SK-N-SH (cell line): ENCODE measurements around the gene MYCBP. TPM values are rescaled to one million over a fixed set of nuclear protein-coding genes. Genes with fewer than 3 reads are reported as not detected.

Experiments
- CTCF ChIA-PET: fragments of 300-600, 350-600 bp; formaldehyde crosslinking; extraction: SDS; loops from one replicate; lab custom pipeline; 2021; lab: Yijun Ruan, JAX
- POLR2A ChIA-PET: fragments of 350-600 bp; sonication (Branson Sonifier 250); formaldehyde crosslinking; extraction: SDS; loops from one replicate; lab custom pipeline; 2020; ENCODE audit warnings: antibody characterized with exemption, inconsistent platforms; lab: Yijun Ruan, JAX
- DNase-seq: peaks from one replicate; pipeline ENCODE4 v3.0.0; 2012
- H2AFZ ChIP-seq: fragments of 200-600 bp; sonication (generic); 2 replicates; pipeline ENCODE4 v1.8.1; 2016; ENCODE audit warnings: antibody characterized with exemption, mild to moderate bottlenecking, low read depth
- H3F3A ChIP-seq: fragments of 200-600 bp; sonication (generic); replicated peaks from 2 replicates; pipeline ENCODE3; 2016; ENCODE audit warnings: antibody characterized with exemption, mild to moderate bottlenecking; ENCODE audit not compliant: insufficient read depth
- H3K27ac ChIP-seq, 2 experiments: fragments of 200-500 bp in 1 of 2; fragments of 200-600 bp in 1 of 2; sonication (Bioruptor generic) in 1 of 2; sonication (generic), shearing (Covaris generic) in 1 of 2; 2 replicates each; pipeline versions ENCODE4 v1.5.1 to v1.6.1; 2014 to 2016; ENCODE audit warnings: low read depth in 2 of 2, inconsistent platforms in 1 of 2, low read length in 1 of 2, mild to moderate bottlenecking in 1 of 2, mixed read lengths in 1 of 2
- H3K27me3 ChIP-seq: fragments of 200-600 bp; sonication (generic), shearing (Covaris generic); 2 replicates; pipeline ENCODE4 v1.6.1; 2016; ENCODE audit warnings: mixed run types; ENCODE audit not compliant: insufficient read depth
- H3K36me3 ChIP-seq, 2 experiments: fragments of 200-500 bp in 1 of 2; fragments of 200-600 bp in 1 of 2; sonication (Bioruptor generic) in 1 of 2; sonication (generic) in 1 of 2; replicated peaks in 1 of 2; 2 replicates each; pipeline versions ENCODE3 to v1.5.1; 2014 to 2016; ENCODE audit warnings: low read length in 1 of 2, mild to moderate bottlenecking in 1 of 2; ENCODE audit not compliant: insufficient read depth in 2 of 2, control insufficient read depth in 1 of 2
- H3K4me1 ChIP-seq, 2 experiments: fragments of 200-500 bp in 1 of 2; fragments of 200-600 bp in 1 of 2; sonication (Bioruptor generic) in 1 of 2; sonication (generic), shearing (Covaris generic) in 1 of 2; 2 replicates each; pipeline versions ENCODE4 v1.5.1 to v1.6.1; 2014 to 2016; ENCODE audit warnings: low read depth in 1 of 2, low read length in 1 of 2, mixed run types in 1 of 2; ENCODE audit not compliant: insufficient read depth in 2 of 2, control insufficient read depth in 1 of 2
- H3K4me2 ChIP-seq: fragments of 200-600 bp; sonication (generic), shearing (Covaris generic); 2 replicates; pipeline ENCODE4 v1.6.1; 2017; ENCODE audit warnings: mixed run types
- H3K4me3 ChIP-seq, 2 experiments: fragments of 200-500 bp in 1 of 2; fragments of 200-600 bp in 1 of 2; sonication (Bioruptor generic) in 1 of 2; sonication (generic), shearing (Covaris generic) in 1 of 2; 2 replicates each; pipeline versions ENCODE4 v1.5.1 to v1.8.1; 2014 to 2016; ENCODE audit warnings: low read depth in 2 of 2, inconsistent platforms in 1 of 2, low read length in 1 of 2, mild to moderate bottlenecking in 1 of 2, mixed read lengths in 1 of 2, moderate library complexity in 1 of 2
- H3K79me2 ChIP-seq: fragments of 200-600 bp; sonication (generic); 2 replicates; pipeline ENCODE4 v1.8.1; 2017; ENCODE audit warnings: mild to moderate bottlenecking; ENCODE audit not compliant: insufficient read depth
- H3K9ac ChIP-seq: fragments of 200-600 bp; sonication (generic); 2 replicates; pipeline ENCODE4 v1.6.1; 2017; ENCODE audit warnings: mixed run types
- H3K9me2 ChIP-seq: fragments of 200-600 bp; sonication (generic); 2 replicates; pipeline ENCODE4 v1.6.1; 2017; ENCODE audit warnings: mixed run types
- H3K9me3 ChIP-seq: fragments of 200-600 bp; sonication (generic); 2 replicates; pipeline ENCODE4 v1.6.1; 2017; ENCODE audit warnings: mixed run types, mild to moderate bottlenecking, moderate library complexity
- H4K20me1 ChIP-seq: fragments of 200-600 bp; sonication (generic); 2 replicates; pipeline ENCODE4 v1.6.1; 2017; ENCODE audit warnings: mild to moderate bottlenecking, mixed run types; ENCODE audit not compliant: insufficient read depth
- ELF1 ChIP-seq: IDR thresholded peaks from 2 replicates; pipeline ENCODE4 v1.4.0; 2012
- EP300 ChIP-seq, 2 experiments: IDR thresholded peaks; 2 replicates each; pipeline versions ENCODE4 v1.4.0 to v1.6.1; 2012; ENCODE audit warnings: borderline replicate concordance in 1 of 2, low read depth in 1 of 2, low read length in 1 of 2
- EZH2phosphoT487 ChIP-seq: fragments of 200-600 bp; sonication (generic); IDR thresholded peaks from 2 replicates; pipeline ENCODE4 v1.6.1; 2017; ENCODE audit warnings: low read depth, mixed run types, mild to moderate bottlenecking, antibody characterized with exemption, moderate library complexity, borderline replicate concordance
- FOSL2 ChIP-seq: IDR thresholded peaks from 2 replicates; pipeline ENCODE4 v1.4.0; 2012; ENCODE audit warnings: low read depth, mild to moderate bottlenecking, moderate library complexity, borderline replicate concordance
- FOXM1 ChIP-seq: IDR thresholded peaks from 2 replicates; pipeline ENCODE4 v1.4.0; 2012; ENCODE audit warnings: low read depth, mild to moderate bottlenecking
- GABPA ChIP-seq: IDR thresholded peaks from 2 replicates; pipeline ENCODE4 v1.4.0; 2012; ENCODE audit warnings: low read depth, mild to moderate bottlenecking
- GATA2 ChIP-seq: sonication (generic); formaldehyde crosslinking; IDR thresholded peaks from 2 replicates; pipeline ENCODE4 v1.5.0; 2020; ENCODE audit warnings: mild to moderate bottlenecking, missing genetic modification reagents
- JUND ChIP-seq: IDR thresholded peaks from 2 replicates; pipeline ENCODE4 v1.4.0; 2012
- NFIC ChIP-seq: IDR thresholded peaks from 2 replicates; pipeline ENCODE4 v1.4.0; 2012; ENCODE audit warnings: borderline replicate concordance
- POLR2AphosphoS5 ChIP-seq: IDR thresholded peaks from 2 replicates; pipeline ENCODE4 v1.6.1; 2012; ENCODE audit warnings: low read depth, low read length
- RAD21 ChIP-seq: IDR thresholded peaks from 2 replicates; pipeline ENCODE4 v1.6.1; 2012; ENCODE audit warnings: mild to moderate bottlenecking, low read length
- RCOR1 ChIP-seq: fragments of 150-350 bp; IDR thresholded peaks from 2 replicates; pipeline ENCODE4 v1.6.1; 2017; ENCODE audit warnings: antibody characterized with exemption, low read length
- RFX5 ChIP-seq: IDR thresholded peaks from 2 replicates; pipeline ENCODE4 v1.6.1; 2012; ENCODE audit warnings: mild to moderate bottlenecking, improper control_type of control experiment, low read length
- RXRA ChIP-seq: IDR thresholded peaks from 2 replicates; pipeline ENCODE4 v1.4.0; 2012; ENCODE audit warnings: low read depth, mild to moderate bottlenecking, borderline replicate concordance
- SIN3A ChIP-seq: IDR thresholded peaks from 2 replicates; pipeline ENCODE4 v1.6.1; 2012; ENCODE audit warnings: low read depth, mild to moderate bottlenecking, low read length, moderate library complexity, borderline replicate concordance
- SMC3 ChIP-seq: IDR thresholded peaks from 2 replicates; pipeline ENCODE4 v1.6.1; 2012; ENCODE audit warnings: low read depth, low read length, improper control_type of control experiment
- TCF12 ChIP-seq: IDR thresholded peaks from 2 replicates; pipeline ENCODE4 v1.4.0; 2012
- TEAD4 ChIP-seq: IDR thresholded peaks from 2 replicates; pipeline ENCODE4 v1.4.0; 2012; ENCODE audit warnings: mild to moderate bottlenecking, borderline replicate concordance; ENCODE audit not compliant: insufficient read depth
- WGBS: methylation state at CpG from one replicate; pipeline ENCODE4 v1.1.6; 2017; ENCODE audit warnings: low lambda C conversion rate; 5-methylcytosine and 5-hydroxymethylcytosine counted together
- polyA plus RNA-seq, 3 experiments: library from polyadenylated mRNA; depleted of rRNA; stranded (reverse); fragments of >200 nt; gene quantifications; 2 replicates each; pipeline ENCODE4 v1.2.3, GENCODE V29; 2012
- TF ChIP-seq, protein P1 (sequence below): IDR thresholded peaks from 2 replicates; pipeline ENCODE4 v1.4.0; 2012; ENCODE audit warnings: low read depth
- TF ChIP-seq, protein P2 (sequence below): IDR thresholded peaks from 2 replicates; pipeline ENCODE4 v1.4.0; 2012; ENCODE audit warnings: low read depth, borderline replicate concordance
- TF ChIP-seq, protein P3 (sequence below): IDR thresholded peaks from 2 replicates; pipeline ENCODE4; 2012
- TF ChIP-seq, protein P4 (sequence below): fragments of 200-600 bp; sonication (generic); IDR thresholded peaks from 2 replicates; pipeline ENCODE4 v1.6.1; 2017; ENCODE audit warnings: antibody characterized with exemption, mild to moderate bottlenecking, moderate library complexity

The MYCBP gene
- polyA plus RNA-seq, 1 of the 3 experiments (the other 2 are of a cell fraction) = 16.0 TPM

DNA sequence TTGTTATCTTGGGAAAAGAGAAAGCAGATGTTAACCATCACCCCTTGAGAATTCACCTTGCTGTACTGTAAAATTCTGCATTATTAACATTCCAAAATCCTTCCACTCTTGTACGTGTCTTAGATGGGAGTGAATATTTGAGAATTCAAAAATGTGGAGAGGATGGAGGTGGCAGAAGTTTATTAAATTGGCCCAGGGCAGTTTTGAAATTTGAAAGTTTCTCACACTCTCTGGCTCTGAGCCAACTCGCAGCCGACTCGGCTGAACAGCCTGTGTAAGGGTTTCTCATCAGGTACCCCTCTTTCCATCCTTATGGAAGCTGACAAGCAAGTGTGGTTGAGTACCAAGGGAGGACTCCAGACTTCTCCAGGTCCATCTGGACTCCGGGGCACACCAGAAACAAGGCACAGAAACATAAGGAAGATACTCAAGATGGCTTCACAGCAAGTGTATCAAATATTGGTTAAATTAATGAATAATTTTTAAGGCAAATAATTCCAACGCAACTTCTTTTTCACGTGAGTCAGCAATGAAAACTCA is 58.6 kb downstream of the MYCBP start:
- no peak overlapping the region for H2AFZ ChIP-seq
- no peaks in the 10 kb centered on the region for H3K9me2 ChIP-seq
- peaks cover 67% of the 10 kb centered on the region for H3K27me3 ChIP-seq
- WGBS = 16% methylated on average over 7 of the region's 7 CpGs
- TF ChIP-seq, protein P1, sequence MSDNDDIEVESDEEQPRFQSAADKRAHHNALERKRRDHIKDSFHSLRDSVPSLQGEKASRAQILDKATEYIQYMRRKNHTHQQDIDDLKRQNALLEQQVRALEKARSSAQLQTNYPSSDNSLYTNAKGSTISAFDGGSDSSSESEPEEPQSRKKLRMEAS = no peak
- TF ChIP-seq, protein P2, sequence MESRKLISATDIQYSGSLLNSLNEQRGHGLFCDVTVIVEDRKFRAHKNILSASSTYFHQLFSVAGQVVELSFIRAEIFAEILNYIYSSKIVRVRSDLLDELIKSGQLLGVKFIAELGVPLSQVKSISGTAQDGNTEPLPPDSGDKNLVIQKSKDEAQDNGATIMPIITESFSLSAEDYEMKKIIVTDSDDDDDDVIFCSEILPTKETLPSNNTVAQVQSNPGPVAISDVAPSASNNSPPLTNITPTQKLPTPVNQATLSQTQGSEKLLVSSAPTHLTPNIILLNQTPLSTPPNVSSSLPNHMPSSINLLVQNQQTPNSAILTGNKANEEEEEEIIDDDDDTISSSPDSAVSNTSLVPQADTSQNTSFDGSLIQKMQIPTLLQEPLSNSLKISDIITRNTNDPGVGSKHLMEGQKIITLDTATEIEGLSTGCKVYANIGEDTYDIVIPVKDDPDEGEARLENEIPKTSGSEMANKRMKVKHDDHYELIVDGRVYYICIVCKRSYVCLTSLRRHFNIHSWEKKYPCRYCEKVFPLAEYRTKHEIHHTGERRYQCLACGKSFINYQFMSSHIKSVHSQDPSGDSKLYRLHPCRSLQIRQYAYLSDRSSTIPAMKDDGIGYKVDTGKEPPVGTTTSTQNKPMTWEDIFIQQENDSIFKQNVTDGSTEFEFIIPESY = no peak
- no peak for TF ChIP-seq GABPA
- no peak for TF ChIP-seq ELF1
- TF ChIP-seq RCOR1 = no peak
- no peak for TF ChIP-seq FOSL2
- no peak for TF ChIP-seq TCF12
- TF ChIP-seq EZH2phosphoT487 = no peak
- no peak for TF ChIP-seq RXRA
- no peak; the same call in 1 of the 2 replicates for TF ChIP-seq NFIC
- TF ChIP-seq POLR2AphosphoS5 = no peak
- TF ChIP-seq SMC3 = no peak
- no peak for TF ChIP-seq FOXM1
- no peak for TF ChIP-seq EP300 (IDR thresholded peaks at IDR 0.05; ENCODE audit: borderline replicate concordance in 1 of 2, low read depth in 1 of 2, low read length in 1 of 2)
- TF ChIP-seq JUND = no peak
- TF ChIP-seq TEAD4 = no peak
- no peak for TF ChIP-seq RFX5
- POLR2A ChIA-PET = no interaction called here
- no peaks in the 10 kb centered on the region for H3K36me3 ChIP-seq
- H3K4me2 ChIP-seq = no peak overlapping the region
- H3K4me1 ChIP-seq = peaks cover 0 to 2% of the 10 kb centered on the region in 2 experiments; a peak in 1 of 4 replicates
- no peak for DNase-seq
- H3K9ac ChIP-seq = no peak overlapping the region
- H3K9me3 ChIP-seq = no peaks in the 10 kb centered on the region
- H3K4me3 ChIP-seq = no peak overlapping the region
- CTCF ChIA-PET = no interaction called here
- no peaks in the 10 kb centered on the region for H3F3A ChIP-seq
- no peaks in the 10 kb centered on the region for H4K20me1 ChIP-seq
- no peaks in the 10 kb centered on the region for H3K79me2 ChIP-seq
- no peak overlapping the region for H3K27ac ChIP-seq

DNA sequence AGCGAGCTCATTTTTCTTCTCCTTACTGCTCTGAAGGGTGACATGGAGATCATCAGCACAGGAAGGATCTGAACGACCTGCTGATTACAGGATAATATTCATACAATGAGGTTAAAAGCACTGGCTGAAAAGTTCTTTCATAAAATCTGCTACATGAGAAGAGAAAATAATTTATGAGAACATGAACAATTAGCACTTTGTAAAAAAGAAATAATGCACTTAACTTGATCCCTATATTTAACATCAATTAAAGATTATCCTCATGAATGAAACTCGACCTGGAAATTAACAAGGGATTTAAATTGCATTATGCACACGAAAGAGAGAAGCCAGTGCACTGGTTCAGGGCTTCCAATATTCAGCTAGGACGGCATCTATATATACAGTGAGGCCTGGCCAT is 60.2 kb downstream of the MYCBP start:
- 10% methylated on average over 5 of the region's 5 CpGs for WGBS
- Histone ChIP-seq H3K9me3 (no peaks in the 10 kb centered on the region), H4K20me1 (no peaks in the 10 kb centered on the region), H3K36me3 (no peaks in the 10 kb centered on the region), H3K4me1 (no peaks in the 10 kb centered on the region; a peak in 1 of 4 replicates), H3K4me2 (no peak overlapping the region), H2AFZ (no peak overlapping the region), H3K27ac (no peak overlapping the region), H3K4me3 (no peak overlapping the region), H3F3A (no peaks in the 10 kb centered on the region), H3K9me2 (no peaks in the 10 kb centered on the region), H3K79me2 (no peaks in the 10 kb centered on the region), H3K9ac (no peak overlapping the region), H3K27me3 (peaks cover 52% of the 10 kb centered on the region)
- ChIA-PET CTCF (interaction anchor here (1.5 kb wide), 1 partner anchor 22 kb away, joined by 3 read pairs; no protein-coding TSS in a partner anchor), POLR2A (no interaction called here)
- no peak for DNase-seq
- TF ChIP-seq, protein P3, sequence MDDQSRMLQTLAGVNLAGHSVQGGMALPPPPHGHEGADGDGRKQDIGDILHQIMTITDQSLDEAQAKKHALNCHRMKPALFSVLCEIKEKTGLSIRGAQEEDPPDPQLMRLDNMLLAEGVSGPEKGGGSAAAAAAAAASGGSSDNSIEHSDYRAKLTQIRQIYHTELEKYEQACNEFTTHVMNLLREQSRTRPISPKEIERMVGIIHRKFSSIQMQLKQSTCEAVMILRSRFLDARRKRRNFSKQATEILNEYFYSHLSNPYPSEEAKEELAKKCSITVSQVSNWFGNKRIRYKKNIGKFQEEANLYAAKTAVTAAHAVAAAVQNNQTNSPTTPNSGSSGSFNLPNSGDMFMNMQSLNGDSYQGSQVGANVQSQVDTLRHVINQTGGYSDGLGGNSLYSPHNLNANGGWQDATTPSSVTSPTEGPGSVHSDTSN = no peak
- TF ChIP-seq NFIC (no peak), RXRA (no peak), FOSL2 (no peak), EP300 (IDR thresholded peaks at IDR 0.05; ENCODE audit: borderline replicate concordance in 1 of 2, low read depth in 1 of 2, low read length in 1 of 2) (no peak), JUND (no peak), GABPA (no peak), SIN3A (no peak), RFX5 (no peak), TEAD4 (no peak), GATA2 (no peak), RAD21 (no peak)
- TF ChIP-seq, protein P4, sequence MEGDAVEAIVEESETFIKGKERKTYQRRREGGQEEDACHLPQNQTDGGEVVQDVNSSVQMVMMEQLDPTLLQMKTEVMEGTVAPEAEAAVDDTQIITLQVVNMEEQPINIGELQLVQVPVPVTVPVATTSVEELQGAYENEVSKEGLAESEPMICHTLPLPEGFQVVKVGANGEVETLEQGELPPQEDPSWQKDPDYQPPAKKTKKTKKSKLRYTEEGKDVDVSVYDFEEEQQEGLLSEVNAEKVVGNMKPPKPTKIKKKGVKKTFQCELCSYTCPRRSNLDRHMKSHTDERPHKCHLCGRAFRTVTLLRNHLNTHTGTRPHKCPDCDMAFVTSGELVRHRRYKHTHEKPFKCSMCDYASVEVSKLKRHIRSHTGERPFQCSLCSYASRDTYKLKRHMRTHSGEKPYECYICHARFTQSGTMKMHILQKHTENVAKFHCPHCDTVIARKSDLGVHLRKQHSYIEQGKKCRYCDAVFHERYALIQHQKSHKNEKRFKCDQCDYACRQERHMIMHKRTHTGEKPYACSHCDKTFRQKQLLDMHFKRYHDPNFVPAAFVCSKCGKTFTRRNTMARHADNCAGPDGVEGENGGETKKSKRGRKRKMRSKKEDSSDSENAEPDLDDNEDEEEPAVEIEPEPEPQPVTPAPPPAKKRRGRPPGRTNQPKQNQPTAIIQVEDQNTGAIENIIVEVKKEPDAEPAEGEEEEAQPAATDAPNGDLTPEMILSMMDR = no peak
